Inferior parietal cortex (tissue), 1 donor: ENCODE results near the gene HNRNPM.
"Not testable (repeated sequence)": the region's sequence is repeated elsewhere in the genome, so short reads cannot be mapped to it uniquely, and the experiment has no call there.

ENCODE experiments used
- DNase-seq: peaks from one replicate; pipeline ENCODE4 v3.0.0-alpha.2; 2016; ENCODE audit errors: extremely low spot score

Gene HNRNPM

DNA sequence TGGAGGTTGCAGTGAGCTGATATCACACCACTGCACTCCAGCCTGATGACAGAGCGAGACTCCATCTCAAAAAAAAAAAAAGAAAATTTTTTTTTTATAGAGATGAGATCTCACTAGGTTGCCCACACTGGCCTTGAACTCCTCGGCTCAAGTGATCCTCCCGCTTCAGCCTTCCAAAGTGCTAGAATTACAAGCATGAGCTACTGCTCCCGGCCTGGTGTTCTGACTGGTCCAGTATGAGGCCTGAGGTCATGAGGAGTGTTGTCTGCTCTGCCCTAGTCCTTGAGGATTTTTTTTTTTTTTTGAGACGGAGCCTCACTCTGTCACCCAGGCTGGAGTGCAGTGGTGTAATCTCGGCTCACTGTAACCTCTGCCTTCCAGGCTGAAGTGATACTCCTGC lies 19.4 kb upstream of the HNRNPM start:
- DNase-seq: not testable (repeated sequence)

DNA sequence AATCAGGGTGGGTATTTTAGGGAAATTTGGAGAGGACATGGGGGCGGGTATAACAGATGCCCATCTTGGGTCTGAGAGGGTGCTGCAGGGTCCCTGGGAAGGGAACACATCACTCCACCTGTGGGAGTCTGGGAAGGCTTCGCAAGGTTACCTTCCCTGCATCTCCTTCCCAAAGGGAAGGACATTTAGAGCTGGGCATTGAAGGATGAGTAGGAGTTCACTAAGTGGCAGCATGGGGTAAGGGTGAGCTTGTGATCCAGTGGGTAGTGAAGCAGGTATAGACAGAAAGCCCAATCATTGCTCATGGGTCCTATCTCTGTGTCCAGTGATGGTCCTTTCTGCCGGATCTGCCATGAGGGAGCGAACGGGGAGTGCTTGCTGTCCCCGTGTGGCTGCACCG lies 18.5 kb upstream of the HNRNPM start:
- no peak for DNase-seq

DNA sequence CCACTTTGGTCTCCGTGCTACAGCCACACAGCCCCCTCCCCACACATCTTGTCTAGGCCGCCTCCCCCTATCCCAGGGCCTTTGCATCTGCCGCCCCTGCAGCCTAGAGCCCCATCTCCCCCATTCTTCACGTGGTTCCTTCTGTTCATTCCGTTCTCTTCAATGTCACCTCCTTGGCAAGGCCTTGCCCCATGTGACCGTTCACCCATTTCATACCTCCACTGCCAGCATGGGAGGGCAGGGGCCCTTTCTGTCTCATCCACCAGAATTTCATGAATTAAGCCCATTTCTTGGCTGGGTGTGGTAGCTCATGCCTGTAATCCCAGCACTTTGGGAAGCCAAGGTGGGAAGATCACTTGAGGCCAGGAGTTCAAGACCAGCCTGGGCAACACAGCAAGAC lies 15.7 kb upstream of the HNRNPM start:
- no peak for DNase-seq

DNA sequence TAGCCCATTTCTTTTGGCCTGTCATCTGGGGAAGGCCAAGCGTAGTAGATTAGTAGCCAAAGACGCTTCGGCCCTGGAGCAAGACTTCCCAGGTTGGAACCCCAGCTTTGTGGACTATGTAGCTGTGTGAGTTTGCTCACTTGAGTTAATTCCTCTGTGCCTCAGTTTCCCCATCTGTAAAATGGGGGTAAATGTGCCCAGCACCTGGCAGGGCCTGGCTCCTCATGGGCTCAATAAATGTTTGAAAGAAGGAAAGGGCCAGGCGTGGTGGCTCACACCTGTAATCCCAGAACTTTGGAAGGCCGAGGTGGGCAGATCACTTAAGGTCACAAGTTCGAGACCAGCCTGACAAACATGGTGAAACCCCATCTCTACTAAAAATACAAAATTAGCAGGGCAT lies 14.9 kb upstream of the HNRNPM start:
- no peak for DNase-seq

DNA sequence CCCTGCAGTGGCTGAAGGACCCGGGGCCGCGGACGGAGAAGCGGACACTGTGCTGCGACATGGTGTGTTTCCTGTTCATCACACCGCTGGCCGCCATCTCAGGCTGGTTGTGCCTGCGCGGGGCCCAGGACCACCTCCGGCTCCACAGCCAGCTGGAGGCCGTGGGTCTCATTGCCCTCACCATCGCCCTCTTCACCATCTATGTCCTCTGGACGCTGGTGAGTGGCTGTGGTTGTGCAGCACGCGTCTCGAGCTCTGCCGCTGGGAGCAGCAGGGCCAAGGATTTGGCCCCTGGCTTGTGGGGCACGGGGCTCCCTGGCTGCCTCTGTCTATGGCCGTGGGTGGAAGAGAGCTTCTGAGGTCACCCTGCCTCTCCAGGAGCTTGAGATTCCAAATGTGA lies 14.1 kb upstream of the HNRNPM start:
- DNase-seq: no peak

DNA sequence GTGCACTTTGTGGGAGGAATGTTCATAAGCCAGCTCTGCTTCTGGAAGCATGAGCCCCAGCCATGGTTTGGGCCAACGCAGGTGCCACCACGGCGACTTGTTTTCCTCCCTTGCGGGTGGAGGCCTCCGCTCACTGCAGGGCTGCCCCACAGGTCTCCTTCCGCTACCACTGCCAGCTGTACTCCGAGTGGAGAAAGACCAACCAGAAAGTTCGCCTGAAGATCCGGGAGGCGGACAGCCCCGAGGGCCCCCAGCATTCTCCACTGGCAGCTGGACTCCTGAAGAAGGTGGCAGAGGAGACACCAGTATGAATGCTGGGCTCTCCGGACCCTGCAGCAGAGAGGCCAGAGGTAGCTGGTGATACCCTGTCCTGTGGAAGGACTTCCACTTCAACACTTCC lies 6.5 kb upstream of the HNRNPM start:
- DNase-seq: no peak

DNA sequence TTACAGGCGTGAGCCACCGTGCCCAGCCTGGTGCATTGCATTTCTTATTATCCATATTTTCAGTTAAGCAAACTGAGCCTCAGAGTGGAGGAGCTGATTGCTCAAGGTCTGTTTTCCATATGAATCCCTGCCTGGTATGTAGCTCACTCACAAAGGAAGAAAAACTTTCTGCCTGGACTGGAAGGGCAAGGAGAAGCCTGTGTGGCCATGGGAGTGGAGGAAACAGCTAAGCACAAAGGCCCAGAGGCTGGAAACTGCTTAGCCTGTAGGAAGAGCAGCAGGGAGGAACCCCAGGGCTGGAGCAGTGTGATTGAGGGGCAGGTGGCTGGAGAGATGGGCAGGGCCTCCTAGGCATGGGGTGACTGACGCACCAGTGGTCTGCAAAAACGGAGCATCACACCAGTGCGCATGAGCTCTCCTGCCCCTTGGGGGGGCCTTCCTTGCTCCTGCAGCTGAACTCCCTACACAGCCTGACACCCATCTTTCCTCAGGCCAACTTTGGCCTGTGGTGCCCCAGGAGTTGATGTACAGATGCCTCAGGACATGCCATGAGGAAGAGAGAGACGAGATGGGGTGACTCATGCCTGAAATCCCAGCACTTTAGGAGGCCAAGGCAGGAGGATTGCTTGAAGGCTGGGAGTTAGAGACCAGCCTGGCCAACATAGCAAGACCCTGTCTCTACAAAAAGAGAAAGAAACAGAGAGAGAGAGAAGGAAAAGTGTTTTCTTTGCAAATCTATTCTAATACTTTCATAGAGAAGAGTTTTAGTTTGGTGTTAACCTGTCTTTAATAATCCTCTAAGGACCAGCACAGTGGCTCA lies 2.8 kb upstream of the HNRNPM start:
- no peak for DNase-seq

DNA sequence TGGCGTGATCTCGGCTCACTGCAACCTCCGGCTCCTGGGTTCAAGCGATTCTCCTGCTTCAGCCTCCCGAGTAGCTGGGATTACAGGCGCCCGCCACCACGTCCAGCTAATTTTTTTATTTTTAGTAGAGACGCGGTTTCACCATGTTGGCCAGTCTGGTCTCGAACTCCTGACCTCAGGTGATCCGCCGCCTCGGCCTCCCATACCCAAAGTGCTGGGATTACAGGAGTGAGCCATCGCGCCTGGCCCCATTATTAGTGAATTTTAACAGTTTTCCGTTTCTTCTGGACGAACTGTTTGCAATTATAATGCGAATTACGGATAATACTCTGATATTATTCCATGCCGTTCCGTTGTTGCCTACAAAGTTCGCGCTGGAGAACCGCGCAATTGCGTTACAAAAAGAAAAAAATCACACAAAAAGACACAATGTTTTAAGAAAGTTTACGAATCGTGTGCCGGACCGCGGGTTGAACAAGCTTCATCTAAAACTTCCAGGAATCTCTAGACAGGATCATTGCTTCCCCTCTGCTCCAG lies 567 bp upstream of the HNRNPM start:
- DNase-seq: not testable (repeated sequence)

DNA sequence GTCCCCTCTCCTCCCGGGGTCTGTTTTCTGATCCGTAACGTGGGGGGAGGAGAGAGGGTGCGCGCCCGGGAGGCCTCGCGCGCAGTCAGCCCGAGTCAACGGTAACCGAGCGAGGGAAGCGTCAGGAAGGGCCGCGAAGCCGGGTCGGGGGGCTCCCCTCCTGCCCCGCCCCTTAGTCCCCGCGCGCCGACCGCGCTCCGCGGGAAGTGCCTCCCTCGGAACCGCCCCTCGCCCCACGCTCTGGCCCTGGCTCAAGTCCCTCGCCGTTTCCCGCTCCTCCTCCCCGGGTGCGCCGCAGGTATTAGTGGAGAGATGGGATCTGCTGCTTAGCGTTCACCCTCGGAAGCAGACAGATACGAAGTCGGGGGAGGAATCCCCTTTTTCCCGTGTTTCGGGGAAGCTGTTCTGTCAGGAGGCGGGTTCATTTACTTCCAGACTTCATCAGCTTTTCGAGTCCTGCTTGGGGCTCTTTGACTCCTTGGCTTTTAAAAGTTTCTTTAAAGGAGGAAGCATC lies 770 bp downstream of the HNRNPM start:
- DNase-seq: no peak

DNA sequence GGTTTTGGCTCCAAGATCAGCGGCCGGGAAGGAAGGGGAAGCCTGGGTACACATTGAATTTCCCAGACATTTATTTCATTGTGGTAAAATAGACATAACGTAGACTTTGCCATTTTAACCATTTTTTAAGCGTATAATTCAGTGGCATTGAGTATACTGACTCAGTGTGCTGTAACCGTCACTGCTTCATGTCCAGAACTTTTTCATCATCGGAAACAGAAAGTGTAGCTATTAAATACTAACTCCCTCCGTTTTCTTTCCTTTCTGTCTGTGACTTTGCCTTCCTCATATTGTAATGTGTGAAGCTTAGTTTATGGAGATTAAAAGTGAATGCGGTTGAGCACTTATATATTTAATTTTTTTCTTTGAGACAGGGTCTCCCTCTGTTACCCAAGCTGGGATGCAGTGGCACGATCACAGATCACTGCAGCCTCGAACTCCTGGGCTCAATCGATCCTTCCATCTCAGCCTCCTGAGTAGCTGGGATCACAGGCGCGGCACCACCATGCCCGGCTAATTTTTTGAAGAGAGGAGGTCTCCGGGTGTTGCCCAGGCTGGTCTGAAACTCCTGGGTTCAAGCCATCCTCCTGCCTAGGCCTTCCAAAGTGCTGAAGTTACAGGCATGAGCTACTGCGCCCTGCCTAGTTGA lies 1.4 kb downstream of the HNRNPM start:
- no peak for DNase-seq

DNA sequence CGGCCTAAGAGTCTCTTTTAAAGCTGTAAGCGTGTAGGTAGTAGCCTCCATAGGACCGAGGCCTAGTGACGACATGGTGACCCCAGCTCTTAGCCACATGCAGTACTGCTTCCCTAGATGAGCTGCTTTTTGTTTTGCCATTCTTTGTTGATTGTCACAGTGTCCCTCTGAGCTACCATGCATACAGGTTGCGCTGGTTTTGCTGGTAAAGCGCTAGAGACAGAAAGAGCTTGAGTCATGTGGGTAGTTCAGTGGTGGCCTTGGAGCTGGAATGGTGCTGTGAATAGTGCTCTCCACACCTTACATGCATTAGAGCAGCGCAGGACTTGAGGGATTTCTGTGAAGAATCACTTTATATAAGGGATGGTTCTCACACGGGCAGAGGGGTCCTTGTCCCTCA lies 5.1 kb downstream of the HNRNPM start:
- DNase-seq: no peak

DNA sequence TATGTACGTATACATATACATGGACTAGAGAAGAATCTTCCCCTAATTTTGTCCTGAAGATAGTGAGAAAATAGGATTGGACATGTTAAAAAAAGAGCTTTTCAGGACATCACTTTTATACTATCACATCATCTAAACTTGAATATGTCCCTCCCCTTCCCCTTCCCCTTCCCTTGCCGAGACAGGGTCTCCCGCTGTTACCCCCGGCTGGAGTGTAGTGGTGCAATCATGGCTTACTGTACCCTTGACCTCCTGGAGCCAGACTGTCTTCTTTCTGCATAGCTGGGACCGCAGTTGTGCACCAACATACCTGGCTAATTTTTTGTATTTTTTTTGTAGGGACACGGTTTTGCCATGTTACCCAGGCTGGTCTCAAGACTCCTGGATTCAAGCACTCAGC lies 6.6 kb downstream of the HNRNPM start:
- no peak for DNase-seq

DNA sequence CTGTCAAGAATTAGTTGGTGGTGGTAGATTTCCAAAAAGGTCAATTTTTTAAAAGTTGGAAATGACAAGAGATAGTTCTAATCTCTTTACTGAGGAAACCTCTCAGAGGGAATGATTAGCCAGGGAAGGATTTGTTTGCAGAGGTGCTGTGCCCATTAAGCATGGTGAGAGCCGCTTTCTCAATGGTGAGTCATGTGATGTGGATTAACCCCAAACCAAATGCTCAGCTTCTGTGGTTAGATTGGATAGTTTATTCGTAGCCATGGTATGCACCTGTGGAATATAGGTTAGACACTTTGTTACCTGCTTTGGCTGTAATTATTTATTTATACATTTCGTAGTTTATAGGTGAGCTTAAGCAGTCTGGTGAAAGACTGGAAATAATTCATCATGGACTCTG lies 7.1 kb downstream of the HNRNPM start:
- no peak for DNase-seq

DNA sequence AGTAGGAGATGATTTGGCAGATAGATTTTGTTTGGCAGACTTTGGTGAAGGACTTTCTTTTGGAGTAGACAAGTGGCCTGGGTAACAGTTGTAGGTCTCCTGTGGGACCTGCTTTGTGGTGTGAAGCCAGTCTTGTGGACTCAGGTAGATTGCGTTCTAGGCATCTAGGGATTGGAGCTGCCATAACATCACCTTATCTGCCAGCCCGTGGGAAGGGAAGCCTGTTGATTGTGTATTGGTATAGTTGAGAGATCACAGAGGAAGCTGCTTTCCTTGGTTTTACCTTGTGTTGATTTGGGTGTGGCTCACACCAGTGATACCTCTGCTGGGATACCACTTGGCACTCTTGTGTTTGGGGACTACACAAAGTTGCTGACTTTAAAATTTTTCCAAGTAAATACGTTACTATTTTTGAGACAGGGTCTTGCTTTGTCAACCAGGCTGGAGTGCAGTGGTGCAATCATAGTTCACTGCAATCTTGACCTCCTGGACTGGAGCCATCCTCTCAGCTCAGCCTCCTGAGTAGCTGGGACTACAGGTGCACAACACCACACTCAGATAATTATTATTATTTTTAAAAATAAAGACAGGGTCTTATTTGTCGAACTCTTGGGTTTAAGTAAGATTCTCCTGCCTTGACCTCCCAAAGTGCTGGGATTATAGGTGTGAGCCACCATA lies 7.8 kb downstream of the HNRNPM start:
- DNase-seq: no peak

DNA sequence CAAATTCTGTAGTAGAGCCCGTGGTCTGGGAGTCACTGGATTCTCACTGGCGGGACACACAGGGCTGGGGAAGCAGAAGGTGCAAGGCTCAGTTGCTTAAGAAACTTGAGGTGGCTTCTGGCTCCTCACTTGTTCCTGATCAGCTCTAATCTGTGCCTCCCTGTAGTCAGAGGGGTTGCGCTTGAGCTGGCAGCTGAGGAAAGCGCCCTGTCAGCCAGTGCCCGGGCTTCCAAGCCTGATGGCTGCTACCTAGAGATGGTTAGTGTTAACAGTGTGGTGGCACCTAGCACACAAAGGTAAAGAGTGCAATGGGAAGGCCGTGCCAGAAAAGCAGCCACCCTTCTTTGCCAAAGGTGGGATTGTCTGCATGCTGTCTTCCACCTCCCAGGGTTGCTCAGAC lies 8.8 kb downstream of the HNRNPM start:
- DNase-seq: no peak

DNA sequence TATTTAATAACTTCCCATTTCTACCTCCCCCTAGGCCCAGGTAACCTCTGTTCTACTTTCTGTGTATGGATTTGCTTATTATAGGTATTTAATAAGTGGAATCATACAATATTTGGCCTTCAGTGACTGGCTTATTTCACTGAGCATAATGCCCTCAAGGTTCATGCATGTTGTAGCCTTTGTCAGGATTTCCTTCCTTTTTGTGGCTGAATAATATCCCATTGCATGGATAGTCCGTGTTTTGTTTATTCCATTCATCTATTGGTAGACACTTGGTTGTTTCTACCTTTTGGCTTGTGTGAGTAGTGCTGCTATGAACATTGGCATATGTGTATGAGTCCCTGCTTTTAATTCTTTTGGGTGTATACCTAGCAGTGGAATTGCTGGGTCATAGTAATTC lies 9.4 kb downstream of the HNRNPM start:
- no peak for DNase-seq

DNA sequence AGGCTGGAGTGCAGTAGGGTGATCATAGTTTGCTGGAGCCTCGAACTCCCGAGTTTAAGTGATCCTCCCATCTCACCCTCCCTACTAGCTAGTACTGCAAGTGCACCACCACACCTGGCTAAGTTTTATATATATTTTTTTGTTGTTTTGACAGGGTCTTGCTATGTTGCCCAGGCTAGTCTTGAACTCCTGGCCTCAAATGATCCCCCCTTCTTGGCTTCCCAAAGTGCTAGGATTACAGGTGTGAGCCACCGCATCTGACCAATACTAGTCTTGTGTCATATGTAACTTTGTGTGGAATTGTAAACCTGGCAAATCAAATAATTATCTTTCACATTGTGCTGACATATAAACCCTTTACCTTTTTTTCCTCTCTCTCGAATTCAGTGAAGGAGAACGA lies 10.2 kb downstream of the HNRNPM start:
- DNase-seq: no peak

DNA sequence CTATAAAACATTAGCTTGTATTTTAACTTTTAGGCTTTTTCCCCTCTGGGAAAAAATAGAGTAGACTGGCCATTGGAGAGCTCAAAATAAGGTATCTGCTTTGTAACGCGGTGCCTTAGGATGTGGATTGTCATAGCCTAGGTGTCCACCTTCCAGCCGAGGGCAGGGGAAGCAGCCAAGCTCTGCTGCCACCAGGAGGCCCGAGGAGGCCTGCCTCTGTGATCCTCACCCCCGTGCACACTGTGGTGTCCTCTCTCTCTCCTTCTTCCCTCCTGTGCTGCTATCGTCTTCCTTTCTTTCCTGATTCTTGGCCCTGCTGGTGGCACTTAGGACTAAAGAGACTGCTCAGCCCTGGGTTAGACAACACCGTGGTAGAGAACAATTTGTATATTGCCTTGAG lies 11.3 kb downstream of the HNRNPM start:
- DNase-seq: no peak

DNA sequence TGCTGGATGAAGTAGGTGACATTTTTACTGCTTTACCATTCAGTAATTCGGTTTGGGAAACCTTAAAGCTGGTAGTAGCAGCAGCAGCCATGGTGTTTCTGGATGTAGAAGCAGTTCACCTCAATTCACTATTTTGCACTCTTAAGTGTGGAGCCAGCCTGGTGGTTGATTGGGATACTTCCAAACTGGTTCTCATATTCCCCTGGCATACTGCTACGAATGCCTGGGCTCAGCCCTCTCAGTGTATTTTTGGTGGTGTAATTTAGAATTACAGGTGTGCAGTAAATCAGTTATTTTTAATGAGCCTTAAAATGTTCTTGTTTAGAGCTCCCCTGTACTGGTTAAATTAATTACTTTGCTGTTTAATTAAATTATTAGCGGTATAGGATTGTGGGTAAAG lies 12.4 kb downstream of the HNRNPM start:
- no peak for DNase-seq

DNA sequence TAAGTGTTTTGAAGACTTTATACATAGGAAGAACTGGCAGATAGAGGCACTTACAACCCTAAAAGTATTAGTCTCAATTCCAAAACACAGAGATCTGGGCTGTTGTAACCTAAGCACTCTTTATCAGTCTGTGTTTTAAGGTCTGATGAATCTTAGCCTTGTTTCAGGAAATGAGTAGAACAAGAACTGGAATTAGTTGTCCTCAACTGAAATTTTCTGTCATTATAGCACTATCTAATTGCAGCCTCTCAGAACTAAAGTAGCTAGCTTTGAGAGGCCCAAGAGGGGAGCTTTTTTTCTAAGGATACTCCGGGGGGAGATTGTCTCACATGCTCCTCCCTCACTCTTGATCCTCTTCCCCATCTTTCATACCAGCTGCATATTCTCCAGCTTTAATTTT lies 13.1 kb downstream of the HNRNPM start:
- no peak for DNase-seq

DNA sequence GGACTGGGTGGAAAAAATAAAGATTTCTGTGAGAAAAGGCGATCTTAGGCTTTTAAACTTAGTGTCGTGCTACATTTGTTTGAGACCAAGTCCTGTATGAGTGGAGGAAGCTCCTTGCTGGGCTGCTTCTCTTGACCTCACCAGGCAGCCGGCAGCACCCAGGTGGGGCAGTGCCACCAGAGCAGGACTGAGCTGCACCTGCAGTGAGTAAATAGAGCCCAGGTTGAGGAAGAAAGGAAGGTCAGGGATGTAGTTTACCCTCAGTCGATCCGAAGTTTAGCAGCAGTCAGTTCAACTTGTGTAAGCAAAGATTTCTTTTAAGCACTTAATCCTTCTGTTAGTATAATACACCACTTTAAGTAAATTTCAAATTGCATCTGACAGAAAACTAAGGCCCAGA lies 13.6 kb downstream of the HNRNPM start:
- no peak for DNase-seq

DNA sequence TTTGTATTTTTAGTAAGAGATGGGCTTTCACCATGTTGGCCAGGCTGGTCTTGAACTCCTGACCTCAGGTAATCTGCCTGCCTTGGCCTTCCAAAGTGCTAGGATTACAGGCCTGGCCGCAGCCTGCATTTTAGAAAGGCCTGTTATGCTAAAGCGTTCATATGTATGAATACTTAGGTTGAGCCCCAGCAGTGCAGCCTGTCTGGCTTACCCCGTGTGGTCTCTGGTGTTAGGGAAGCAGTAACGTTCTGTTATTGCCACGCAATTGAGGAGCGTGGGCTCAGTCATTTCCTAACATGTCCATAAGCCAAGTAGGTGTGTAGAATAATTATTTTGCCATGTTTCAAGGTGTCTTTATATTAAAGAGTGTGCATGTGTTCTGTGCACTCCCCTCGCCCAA lies 14.3 kb downstream of the HNRNPM start:
- no peak for DNase-seq
